ENCODE data around the gene SEMA5A. TPM values are rescaled to one million over a fixed set of nuclear protein-coding genes. Genes with fewer than 3 reads are reported as not detected.

The SEMA5A gene
- total RNA-seq, 1 donor from 2014 or later, result 11.9 TPM

- Histone ChIP-seq H3K4me1 (no peaks in the 10 kb centered on the region), H3F3A (ENCODE audit: low read depth) (no peaks in the 10 kb centered on the region)
- no peak for DNase-seq (ENCODE audit: low spot score)
These were observed 43.6 kb downstream of the SEMA5A start for GRCh38 chr5:9502050-9502834.

GRCh38 chr5:9500625-9501024 is 45.2 kb downstream of the SEMA5A start:
- no peak for TF ChIP-seq EZH2 (IDR thresholded peaks at IDR 0.05)
- no peak for TF ChIP-seq EZH2phosphoT487 (IDR thresholded peaks at IDR 0.05)
- no peak overlapping the region for H3K27ac ChIP-seq
- H3K27me3 Mint-ChIP-seq (ENCODE audit: insufficient read depth, low read depth), result peaks cover 2% of the 10 kb centered on the region

More at GRCh38 chr5:9502050-9502834, 43.6 kb downstream of the SEMA5A start:
- H4K20me1 ChIP-seq (ENCODE audit: low read depth), result no peaks in the 10 kb centered on the region
- no peaks in the 10 kb centered on the region for H3K27me3 ChIP-seq
- H3K36me3 ChIP-seq, result no peaks in the 10 kb centered on the region
- no peak overlapping the region for H3K27ac ChIP-seq
- H3K9ac ChIP-seq, result no peak overlapping the region
- H3K79me2 ChIP-seq (ENCODE audit: low read depth), result no peaks in the 10 kb centered on the region
- Mint-ChIP-seq H3K9me3 (no peaks in the 10 kb centered on the region), H3K27ac (no peak overlapping the region), H3K36me3 (peaks cover 3% of the 10 kb centered on the region), H3K4me3 (no peak overlapping the region), H3K27me3 (ENCODE audit: insufficient read depth, low read depth) (peaks cover 2% of the 10 kb centered on the region), H3K4me1 (no peaks in the 10 kb centered on the region)
- H2AFZ ChIP-seq (replicated peaks), result no peak overlapping the region
- TF ChIP-seq EZH2phosphoT487 (IDR thresholded peaks at IDR 0.05) (no peak), CTCF (IDR thresholded peaks at IDR 0.05) (no peak), EZH2 (IDR thresholded peaks at IDR 0.05) (no peak)
- no peak overlapping the region for H3K4me3 ChIP-seq
- H3K9me3 ChIP-seq (ENCODE audit: low read depth), result no peaks in the 10 kb centered on the region
- H3K4me2 ChIP-seq, result no peak overlapping the region

GRCh38 chr5:9500193-9500592 is 45.7 kb downstream of the SEMA5A start:
- Histone ChIP-seq H3K4me3 (no peak overlapping the region), H3K9ac (no peak overlapping the region), H3K27me3 (no peaks in the 10 kb centered on the region), H3K36me3 (no peaks in the 10 kb centered on the region), H3K4me1 (peaks cover 3% of the 10 kb centered on the region), H4K20me1 (ENCODE audit: low read depth) (no peaks in the 10 kb centered on the region), H3K79me2 (ENCODE audit: low read depth) (no peaks in the 10 kb centered on the region), H2AFZ (replicated peaks) (no peak overlapping the region), H3K4me2 (no peak overlapping the region), H3F3A (ENCODE audit: low read depth) (no peaks in the 10 kb centered on the region), H3K27ac (no peak overlapping the region), H3K9me3 (ENCODE audit: low read depth) (no peaks in the 10 kb centered on the region)
- no peak for DNase-seq (ENCODE audit: low spot score)
- H3K9me3 Mint-ChIP-seq, result no peaks in the 10 kb centered on the region
- TF ChIP-seq CTCF (IDR thresholded peaks at IDR 0.05) (no peak), EZH2phosphoT487 (IDR thresholded peaks at IDR 0.05) (no peak), EZH2 (IDR thresholded peaks at IDR 0.05) (no peak)
- H3K4me3 Mint-ChIP-seq, result no peak overlapping the region
- no peaks in the 10 kb centered on the region for H3K36me3 Mint-ChIP-seq
- no peak overlapping the region for H3K27ac Mint-ChIP-seq
- H3K4me1 Mint-ChIP-seq, result peaks cover 6% of the 10 kb centered on the region
- H3K27me3 Mint-ChIP-seq (ENCODE audit: insufficient read depth, low read depth), result peaks cover 2% of the 10 kb centered on the region

More at GRCh38 chr5:9500625-9501024, 45.2 kb downstream of the SEMA5A start:
- Histone ChIP-seq H3K27me3 (no peaks in the 10 kb centered on the region), H2AFZ (replicated peaks) (no peak overlapping the region), H3K4me2 (no peak overlapping the region), H3K79me2 (ENCODE audit: low read depth) (no peaks in the 10 kb centered on the region), H3K4me3 (no peak overlapping the region), H4K20me1 (ENCODE audit: low read depth) (no peaks in the 10 kb centered on the region), H3K36me3 (no peaks in the 10 kb centered on the region), H3K4me1 (no peaks in the 10 kb centered on the region), H3K9ac (no peak overlapping the region), H3F3A (ENCODE audit: low read depth) (no peaks in the 10 kb centered on the region), H3K9me3 (ENCODE audit: low read depth) (no peaks in the 10 kb centered on the region)
- Mint-ChIP-seq H3K27ac (no peak overlapping the region), H3K4me1 (peaks cover 2% of the 10 kb centered on the region), H3K4me3 (no peak overlapping the region), H3K9me3 (no peaks in the 10 kb centered on the region), H3K36me3 (no peaks in the 10 kb centered on the region)
- no peak for DNase-seq (ENCODE audit: low spot score)

GRCh38 chr5:9499498-9499876 is 46.4 kb downstream of the SEMA5A start:
- H3K4me1 Mint-ChIP-seq, result peaks cover 11% of the 10 kb centered on the region
- H3K9me3 ChIP-seq (ENCODE audit: low read depth), result no peaks in the 10 kb centered on the region
- H3K27ac ChIP-seq, result no peak overlapping the region
- H3K9ac ChIP-seq, result no peak overlapping the region
- no peaks in the 10 kb centered on the region for H3K27me3 ChIP-seq
- no peak for TF ChIP-seq CTCF (IDR thresholded peaks at IDR 0.05)
- TF ChIP-seq EZH2phosphoT487 (IDR thresholded peaks at IDR 0.05), result no peak
- no peak for TF ChIP-seq EZH2 (IDR thresholded peaks at IDR 0.05)
- no peaks in the 10 kb centered on the region for H4K20me1 ChIP-seq (ENCODE audit: low read depth)
- H3K27me3 Mint-ChIP-seq (ENCODE audit: insufficient read depth, low read depth), result peaks cover 2% of the 10 kb centered on the region
- H3K4me3 Mint-ChIP-seq, result no peak overlapping the region
- H3K79me2 ChIP-seq (ENCODE audit: low read depth), result no peaks in the 10 kb centered on the region
- no peaks in the 10 kb centered on the region for H3K9me3 Mint-ChIP-seq
- no peak overlapping the region for H3K4me3 ChIP-seq
- no peak overlapping the region for H3K27ac Mint-ChIP-seq
- H3K4me2 ChIP-seq, result no peak overlapping the region
- H3K36me3 ChIP-seq, result no peaks in the 10 kb centered on the region
- peaks cover 10% of the 10 kb centered on the region for H3K4me1 ChIP-seq
- no peaks in the 10 kb centered on the region for H3K36me3 Mint-ChIP-seq
- DNase-seq (ENCODE audit: low spot score), result no peak
- no peak overlapping the region for H2AFZ ChIP-seq (replicated peaks)
- H3F3A ChIP-seq (ENCODE audit: low read depth), result no peaks in the 10 kb centered on the region
